ENCODE measurements around the gene NKX1-2.
A peak's percentile ranks its signal among the peaks of the same experiment; 100 is the strongest.

DNA sequence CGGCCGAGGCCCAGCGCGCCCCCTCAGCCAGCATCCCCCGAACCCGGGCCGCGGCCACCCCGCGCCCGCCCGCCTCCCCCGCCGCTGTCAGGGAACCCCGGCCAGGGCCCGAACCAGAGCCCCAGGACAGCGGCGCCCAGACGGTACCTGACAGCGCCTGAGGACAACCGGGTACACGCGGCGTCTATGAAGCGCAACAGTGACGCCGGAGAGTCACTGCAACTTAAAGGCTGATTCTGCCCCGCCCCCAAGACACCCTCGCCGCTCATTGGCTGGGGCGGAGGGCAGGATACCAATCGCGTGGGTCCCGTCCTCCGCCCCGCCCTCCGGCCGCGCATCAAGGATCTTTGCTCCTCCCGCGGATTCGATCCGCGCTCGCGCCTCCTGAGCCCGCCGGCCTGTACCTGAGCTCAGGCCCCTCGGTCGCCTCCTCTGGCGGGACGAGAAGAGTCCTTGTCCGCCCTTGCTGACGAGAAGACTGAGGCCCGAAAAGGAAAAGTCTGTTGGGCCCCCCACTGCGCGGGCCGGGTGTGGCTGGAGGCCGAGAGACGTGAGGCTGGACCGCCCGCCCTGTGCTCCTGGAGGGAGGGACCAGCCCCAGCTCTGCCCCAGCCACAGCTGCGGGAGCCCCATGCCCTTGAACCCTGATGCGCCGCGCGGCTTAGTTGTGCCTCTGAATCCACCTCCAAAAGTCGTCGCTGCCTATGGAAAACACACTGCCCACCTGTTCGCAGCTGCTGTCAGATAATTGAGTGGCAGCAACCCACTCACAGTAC lies 30.9 kb downstream of the NKX1-2 start, which contains the start of gene OAT:
- TF ChIP-seq CTCF (conservative IDR thresholded peaks at IDR 0.05; ENCODE audit: low read depth in 2 of 2) (peak; percentile 14 to 44; a peak in 2 of 4 replicates), ZNF114 (CRISPR knock-in tag; IDR thresholded peaks at IDR 0.05) (no peak), POLR2AphosphoS5 (IDR thresholded peaks at IDR 0.05; ENCODE audit: low read depth) (peak; percentile 99), ETS1 (IDR thresholded peaks at IDR 0.05) (no peak; the same call in 1 of the 2 replicates)

All from GM23338 (cell line).